H1 (cell line): ENCODE results near the gene MAS1. TPM values are rescaled to one million over a fixed set of nuclear protein-coding genes. Genes with fewer than 3 reads are reported as not detected.

ENCODE experiments used
- CTCF ChIA-PET: fragments of 300-600 bp; sonication (Branson Sonifier 250); formaldehyde crosslinking; loops from one replicate; lab custom pipeline; 2021; ENCODE audit not compliant: partially characterized antibody; lab: Charles Lee
- POLR2A ChIA-PET: fragments of 300-600 bp; sonication (Branson Sonifier 250); formaldehyde crosslinking; loops from one replicate; lab custom pipeline; 2021; ENCODE audit warnings: inconsistent platforms; ENCODE audit not compliant: partially characterized antibody; lab: Charles Lee
- DNase-seq, 2 experiments: peaks; one replicate each; pipeline versions ENCODE4 v3.0.0 to v3.0.0-alpha.2; 2010 to 2022; ENCODE audit warnings: low spot score in 2 of 2, low read depth in 1 of 2, mixed read lengths in 1 of 2
- FAIRE-seq: peaks from 2 replicates; lab custom pipeline; 2011; peaks lifted over from hg19 to GRCh38; lab: Jason Lieb, UNC
- H2AFZ ChIP-seq: 2 replicates; pipeline ENCODE4 v1.8.1; 2012; ENCODE audit warnings: low read length, inconsistent platforms
- H2AK5ac ChIP-seq: 2 replicates; pipeline ENCODE4 v1.6.1; 2013; ENCODE audit warnings: low read depth, low read length
- H2BK120ac ChIP-seq: replicated peaks from 2 replicates; pipeline ENCODE3; 2013; ENCODE audit warnings: low read depth, low read length, inconsistent platforms
- H2BK12ac ChIP-seq: 2 replicates; pipeline ENCODE4 v1.6.1; 2013; ENCODE audit warnings: low read depth, low read length
- H2BK15ac ChIP-seq: 2 replicates; pipeline ENCODE4 v1.6.1; 2013; ENCODE audit warnings: low read length
- H2BK20ac ChIP-seq: 2 replicates; pipeline ENCODE4 v1.6.1; 2013; ENCODE audit warnings: low read length
- H2BK5ac ChIP-seq: 2 replicates; pipeline ENCODE4 v1.6.1; 2013; ENCODE audit warnings: low read depth, low read length
- H3K14ac ChIP-seq: 2 replicates; pipeline ENCODE4 v1.6.1; 2013; ENCODE audit warnings: inconsistent platforms; ENCODE audit not compliant: insufficient read length
- H3K18ac ChIP-seq: 2 replicates; pipeline ENCODE4 v1.6.1; 2013; ENCODE audit warnings: low read length; ENCODE audit errors: extremely low read depth
- H3K23ac ChIP-seq: 2 replicates; pipeline ENCODE4 v1.6.1; 2013; ENCODE audit warnings: inconsistent platforms; ENCODE audit not compliant: insufficient read length
- H3K23me2 ChIP-seq: 2 replicates; pipeline ENCODE4 v1.6.1; 2013; ENCODE audit warnings: low read depth, low read length
- H3K27ac ChIP-seq: 2 replicates; pipeline ENCODE4 v1.6.1; 2011; ENCODE audit warnings: low read depth, low read length, inconsistent platforms
- H3K27me3 ChIP-seq, 4 experiments: replicated peaks in 1 of 4; 1 replicate in 1 of 4; 2 replicates in 3 of 4; pipeline versions ENCODE4 v1.6.1 to v1.8.1; 2011 to 2013; ENCODE audit warnings: low read length in 3 of 4, mild to moderate bottlenecking in 3 of 4, inconsistent platforms in 2 of 4, mixed read lengths in 2 of 4, moderate library complexity in 1 of 4; ENCODE audit not compliant: control insufficient read depth in 3 of 4, insufficient read depth in 3 of 4; ENCODE audit errors: extremely low read depth in 1 of 4
- H3K36me3 ChIP-seq, 4 experiments: 2 replicates each; pipeline versions ENCODE4 v1.6.1 to v1.8.1; 2011 to 2013; ENCODE audit warnings: mild to moderate bottlenecking in 4 of 4, low read length in 3 of 4, moderate library complexity in 2 of 4, control low read depth in 1 of 4, inconsistent platforms in 1 of 4; ENCODE audit not compliant: insufficient read depth in 4 of 4, control insufficient read depth in 2 of 4
- H3K4ac ChIP-seq: replicated peaks from 2 replicates; pipeline ENCODE3; 2013; ENCODE audit warnings: low read length, low read depth, mixed read lengths, inconsistent platforms; ENCODE audit not compliant: insufficient read length
- H3K4me1 ChIP-seq, 4 experiments: replicated peaks in 1 of 4; 1 replicate in 1 of 4; 2 replicates in 3 of 4; pipeline versions ENCODE4 v1.6.1 to v1.8.1; 2011 to 2013; ENCODE audit warnings: low read length in 3 of 4, inconsistent platforms in 2 of 4, mixed read lengths in 1 of 4; ENCODE audit not compliant: insufficient read depth in 4 of 4, control insufficient read depth in 3 of 4
- H3K4me2 ChIP-seq, 2 experiments: 2 replicates each; pipeline versions ENCODE4 v1.6.1 to v1.8.1; 2011 to 2013; ENCODE audit warnings: low read depth in 2 of 2, low read length in 2 of 2, control low read depth in 1 of 2, inconsistent platforms in 1 of 2, mild to moderate bottlenecking in 1 of 2; ENCODE audit not compliant: insufficient read depth in 1 of 2
- H3K4me3 ChIP-seq, 4 experiments: fragments of 200-600, 300-600 bp in 1 of 4; sonication (generic), shearing (Covaris generic), sonication (Bioruptor Twin) in 1 of 4; 2 replicates each; pipeline versions ENCODE4 v1.5.1 to v1.8.1; 2011 to 2016; ENCODE audit warnings: low read length in 4 of 4, low read depth in 3 of 4, control low read depth in 2 of 4, inconsistent platforms in 2 of 4, mild to moderate bottlenecking in 2 of 4, mixed read lengths in 1 of 4, moderate library complexity in 1 of 4; ENCODE audit not compliant: insufficient read depth in 2 of 4; ENCODE audit errors: extremely low read depth in 1 of 4
- H3K56ac ChIP-seq: replicated peaks from 2 replicates; pipeline ENCODE3; 2013; ENCODE audit warnings: low read depth, mild to moderate bottlenecking, mixed read lengths, low read length, inconsistent platforms; ENCODE audit not compliant: insufficient read length
- H3K79me1 ChIP-seq: 2 replicates; pipeline ENCODE4 v1.6.1; 2013; ENCODE audit warnings: low read depth, low read length, control low read depth
- H3K79me2 ChIP-seq, 2 experiments: 2 replicates each; pipeline versions ENCODE4 v1.6.1 to v1.8.1; 2012 to 2013; ENCODE audit warnings: low read length in 2 of 2, mild to moderate bottlenecking in 2 of 2, inconsistent platforms in 1 of 2; ENCODE audit not compliant: insufficient read depth in 2 of 2, control insufficient read depth in 1 of 2
- H3K9ac ChIP-seq, 4 experiments: replicated peaks in 1 of 4; 1 replicate in 1 of 4; 2 replicates in 3 of 4; pipeline versions ENCODE4 v1.6.1 to v1.8.1; 2011 to 2013; ENCODE audit warnings: low read depth in 3 of 4, low read length in 3 of 4, control low read depth in 2 of 4, mild to moderate bottlenecking in 2 of 4, moderate library complexity in 2 of 4, inconsistent platforms in 1 of 4; ENCODE audit errors: extremely low read depth in 1 of 4
- H3K9me3 ChIP-seq, 2 experiments: 2 replicates each; pipeline versions ENCODE4 v1.6.1 to v1.8.1; 2012 to 2013; ENCODE audit warnings: mild to moderate bottlenecking in 2 of 2, moderate library complexity in 2 of 2, control low read depth in 1 of 2, inconsistent platforms in 1 of 2, low read depth in 1 of 2, low read length in 1 of 2, mixed read lengths in 1 of 2; ENCODE audit not compliant: insufficient read depth in 2 of 2
- H4K20me1 ChIP-seq, 2 experiments: replicated peaks in 1 of 2; 2 replicates each; pipeline versions ENCODE3 to v1.8.1; 2011 to 2013; ENCODE audit warnings: inconsistent platforms in 2 of 2, low read length in 2 of 2, mild to moderate bottlenecking in 1 of 2; ENCODE audit not compliant: insufficient read depth in 2 of 2, control insufficient read depth in 1 of 2
- H4K5ac ChIP-seq: 2 replicates; pipeline ENCODE4 v1.6.1; 2013; ENCODE audit warnings: low read length, low read depth, mixed read lengths, inconsistent platforms; ENCODE audit not compliant: insufficient read length
- H4K8ac ChIP-seq: 2 replicates; pipeline ENCODE4 v1.8.0; 2013; ENCODE audit warnings: mild to moderate bottlenecking, moderate library complexity, low read length, inconsistent platforms; ENCODE audit not compliant: insufficient read depth; ENCODE audit errors: extremely low read depth
- H4K91ac ChIP-seq: replicated peaks from 2 replicates; pipeline ENCODE3; 2013; ENCODE audit warnings: low read length, mixed read lengths, inconsistent platforms; ENCODE audit not compliant: insufficient read length
- BACH1 ChIP-seq: IDR thresholded peaks from 2 replicates; pipeline ENCODE4 v1.6.1; 2012; ENCODE audit warnings: low read length, improper control_type of control experiment
- CBX5 ChIP-seq: fragments of 300-800, 300-1000 bp; sonication (generic); IDR thresholded peaks from 2 replicates; pipeline ENCODE4 v1.7.1; 2016; ENCODE audit warnings: antibody characterized with exemption, low read length, low read depth
- CREB1 ChIP-seq: IDR thresholded peaks from 2 replicates; pipeline ENCODE4 v1.6.1; 2012; ENCODE audit warnings: inconsistent platforms
- EP300 ChIP-seq, 2 experiments: IDR thresholded peaks; 1 replicate in 1 of 2; 2 replicates in 1 of 2; pipeline ENCODE4 v1.6.1; 2011 to 2012; ENCODE audit warnings: low read depth in 2 of 2, low read length in 2 of 2, mild to moderate bottlenecking in 2 of 2, borderline replicate concordance in 1 of 2, inconsistent platforms in 1 of 2, moderate library complexity in 1 of 2
- FOSL1 ChIP-seq: IDR thresholded peaks from 2 replicates; pipeline ENCODE4 v1.6.1; 2011; ENCODE audit warnings: mild to moderate bottlenecking, low read depth, low read length, moderate library complexity; ENCODE audit not compliant: insufficient read depth
- GTF2F1 ChIP-seq: IDR thresholded peaks from 2 replicates; pipeline ENCODE4 v1.6.1; 2012; ENCODE audit warnings: low read depth, low read length, improper control_type of control experiment, borderline replicate concordance
- JUND ChIP-seq: IDR thresholded peaks from 2 replicates; pipeline ENCODE4 v1.6.1; 2011; ENCODE audit warnings: mild to moderate bottlenecking, improper control_type of control experiment, low read length
- KDM5A ChIP-seq: fragments of 200-600 bp; IDR thresholded peaks from 2 replicates; pipeline ENCODE4 v1.7.1; 2012; ENCODE audit warnings: mild to moderate bottlenecking, low read length, inconsistent platforms, mixed read lengths
- RFX5 ChIP-seq: IDR thresholded peaks from 2 replicates; pipeline ENCODE4 v1.6.1; 2011; ENCODE audit warnings: low read depth, low read length, improper control_type of control experiment, borderline replicate concordance
- RNF2 ChIP-seq: fragments of 200-900, 300-1000 bp; sonication (generic); IDR thresholded peaks from 2 replicates; pipeline ENCODE4 v1.7.1; 2016; ENCODE audit warnings: borderline replicate concordance, low read depth, mild to moderate bottlenecking, antibody characterized with exemption, low read length; ENCODE audit not compliant: poor library complexity, severe bottlenecking; ENCODE audit errors: missing control alignments
- SIX5 ChIP-seq: IDR thresholded peaks from 2 replicates; pipeline ENCODE4 v1.6.1; 2011; ENCODE audit warnings: mild to moderate bottlenecking, low read depth, low read length
- TAF7 ChIP-seq: optimal IDR thresholded peaks from 2 replicates; pipeline ENCODE3; 2011; ENCODE audit warnings: low read depth, mild to moderate bottlenecking, inconsistent platforms, low read length, moderate library complexity, borderline replicate concordance
- WGBS, 2 experiments: shearing (Covaris generic) in 1 of 2; methylation state at CpG; one replicate each; pipeline versions ENCODE4 v1.1.6 to v1.1.7; 2013 to 2015; ENCODE audit warnings: low lambda C conversion rate in 2 of 2, mixed read lengths in 2 of 2, inconsistent platforms in 1 of 2, low coverage in 1 of 2, missing lambda C conversion rate in 1 of 2; ENCODE audit not compliant: insufficient replicate concordance in 2 of 2, insufficient coverage in 1 of 2, insufficient read length in 1 of 2; ENCODE audit errors: extremely low coverage in 1 of 2, missing lambda C conversion rate in 1 of 2; 5-methylcytosine and 5-hydroxymethylcytosine counted together
- polyA plus RNA-seq, 7 experiments: library from polyadenylated mRNA; depleted of rRNA in 3 of 7; stranded (reverse) in 5 of 7; unstranded in 2 of 7; fragments of >200 nt in 5 of 7; fragments of 200-250 nt in 2 of 7; gene quantifications; 1 replicate in 5 of 7; 2 replicates in 1 of 7; 4 replicates in 1 of 7; pipeline versions ENCODE4 v1.2.1 to v1.2.3, GENCODE V29; 2011 to 2013; ENCODE audit warnings: missing spikeins in 2 of 7, mixed read lengths in 2 of 7
- total RNA-seq: library from RNA; stranded (reverse); fragmentation: NEBNext Ultra II Directional; extraction: Animal tissue kit (Norgen Biotek cat#: 25700); gene quantifications from 2 replicates; pipeline ENCODE4 v1.2.1, GENCODE V29; 2021

The MAS1 gene
- total and polyA plus RNA-seq, 2 of the 8 experiments (the other 6 are each of a cell fraction or from before 2014, with no cell fraction given): 0.02 TPM; not detected in 1

DNA sequence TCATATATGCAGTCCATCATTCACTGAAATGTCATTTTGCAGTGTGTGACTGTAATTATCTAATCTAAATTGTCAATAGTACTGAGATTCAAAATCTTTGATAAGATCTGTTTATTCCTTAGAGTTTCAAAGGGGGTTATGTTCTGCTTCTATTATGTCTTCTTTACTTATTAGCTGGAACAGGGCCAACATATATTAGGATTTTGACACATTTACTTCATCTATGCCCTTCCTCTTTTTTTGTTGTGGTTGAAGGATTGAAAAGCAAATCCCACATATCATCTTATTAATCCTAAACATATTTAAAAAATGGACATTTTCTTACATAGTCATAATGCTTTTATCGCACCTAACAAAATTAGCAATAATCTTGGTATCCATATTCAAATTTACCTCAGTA lies 30.3 kb upstream of the MAS1 start:
- H2AFZ ChIP-seq: no peak overlapping the region
- no peak overlapping the region for H3K4me2 ChIP-seq
- H3K4me1 ChIP-seq: no peaks in the 10 kb centered on the region
- no peak overlapping the region for H3K56ac ChIP-seq
- no peaks in the 10 kb centered on the region for H3K79me2 ChIP-seq
- H3K27me3 ChIP-seq: no peaks in the 10 kb centered on the region
- H2BK15ac ChIP-seq: no peak overlapping the region
- ChIA-PET CTCF (interaction anchor here (1.0 to 2.4 kb wide), 2 partner anchors 8 to 228 kb away, joined by 3 to 8 read pairs; no protein-coding TSS in a partner anchor), POLR2A (no interaction called here)
- H3K36me3 ChIP-seq: no peaks in the 10 kb centered on the region
- H3K79me1 ChIP-seq: no peaks in the 10 kb centered on the region
- WGBS, 2 experiments: 96 to 100% methylated on average over 1 of the region's 1 CpG
- H2BK5ac ChIP-seq: no peak overlapping the region
- H3K27ac ChIP-seq: no peak overlapping the region
- H4K5ac ChIP-seq: no peak overlapping the region
- no peak overlapping the region for H3K18ac ChIP-seq
- no peak overlapping the region for H2BK12ac ChIP-seq
- no peak overlapping the region for H2AK5ac ChIP-seq
- no peak overlapping the region for H3K4me3 ChIP-seq
- H3K23me2 ChIP-seq: no peaks in the 10 kb centered on the region
- no peaks in the 10 kb centered on the region for H3K9me3 ChIP-seq
- no peak overlapping the region for H3K23ac ChIP-seq
- H4K20me1 ChIP-seq: no peaks in the 10 kb centered on the region
- no peak overlapping the region for H3K14ac ChIP-seq
- FAIRE-seq: no peak
- no peak overlapping the region for H2BK20ac ChIP-seq
- no peak overlapping the region for H3K4ac ChIP-seq
- DNase-seq: no peak
- no peak overlapping the region for H2BK120ac ChIP-seq
- no peak overlapping the region for H3K9ac ChIP-seq
- H4K91ac ChIP-seq: no peak overlapping the region
- H4K8ac ChIP-seq: no peak overlapping the region
- TF ChIP-seq JUND (no peak), FOSL1 (no peak), EP300 (IDR thresholded peaks at IDR 0.05; ENCODE audit: borderline replicate concordance in 1 of 2, low read depth in 2 of 2, low read length in 2 of 2) (no peak), CREB1 (no peak), RNF2 (no peak), RFX5 (no peak), BACH1 (no peak), CBX5 (no peak), GTF2F1 (no peak), KDM5A (no peak), SIX5 (no peak), TAF7 (no peak)
